ENCODE results near the gene CDIP1. TPM values are rescaled to one million over a fixed set of nuclear protein-coding genes. Genes with fewer than 3 reads are reported as not detected.

CDIP1 gene
- total and polyA plus RNA-seq, 10 of the 15 experiments (the other 5 are each of a cell fraction or from before 2014, with no cell fraction given): 6.1 to 32.4 (median 13.6) TPM

DNA sequence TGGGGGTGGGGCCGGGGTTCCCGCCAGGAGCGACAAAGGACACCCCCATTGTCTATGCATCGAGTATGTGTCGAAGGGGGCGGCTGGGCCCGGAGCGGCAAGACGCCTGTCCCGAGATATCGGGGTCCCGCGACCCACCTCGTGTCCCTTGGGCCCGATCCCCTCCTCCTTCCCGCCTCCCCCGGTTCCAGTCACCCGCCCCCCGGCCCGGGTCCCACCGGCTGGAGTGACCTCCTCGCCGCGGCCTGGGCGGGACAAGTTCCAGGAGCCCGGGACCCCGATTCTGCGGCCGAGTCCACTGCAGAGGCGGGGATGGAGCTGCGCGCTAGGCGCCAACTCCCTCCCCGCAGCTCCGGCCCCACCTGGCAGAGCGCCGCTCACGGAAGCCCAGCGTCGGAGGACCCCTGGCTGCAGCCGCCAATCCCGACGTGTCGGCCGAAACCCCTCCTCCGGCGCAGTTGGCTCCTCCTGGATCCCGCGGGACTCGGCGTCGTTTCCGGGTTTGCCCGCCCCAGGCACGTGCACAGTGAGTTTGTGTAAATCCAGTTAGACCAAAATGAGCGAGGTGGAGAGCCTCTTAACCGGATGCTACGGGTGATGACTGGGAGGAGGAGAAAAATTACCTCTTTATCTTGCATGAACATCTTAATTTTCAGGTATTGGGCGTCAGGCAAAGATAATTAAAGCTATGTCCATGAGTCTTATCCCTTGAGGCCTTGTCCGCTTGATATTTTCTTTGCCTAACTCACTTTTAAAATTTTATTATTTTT, 64.2 kb downstream of the CDIP1 start, which contains the start of gene NMRAL1 (continued):
- TF ChIP-seq, protein P1, sequence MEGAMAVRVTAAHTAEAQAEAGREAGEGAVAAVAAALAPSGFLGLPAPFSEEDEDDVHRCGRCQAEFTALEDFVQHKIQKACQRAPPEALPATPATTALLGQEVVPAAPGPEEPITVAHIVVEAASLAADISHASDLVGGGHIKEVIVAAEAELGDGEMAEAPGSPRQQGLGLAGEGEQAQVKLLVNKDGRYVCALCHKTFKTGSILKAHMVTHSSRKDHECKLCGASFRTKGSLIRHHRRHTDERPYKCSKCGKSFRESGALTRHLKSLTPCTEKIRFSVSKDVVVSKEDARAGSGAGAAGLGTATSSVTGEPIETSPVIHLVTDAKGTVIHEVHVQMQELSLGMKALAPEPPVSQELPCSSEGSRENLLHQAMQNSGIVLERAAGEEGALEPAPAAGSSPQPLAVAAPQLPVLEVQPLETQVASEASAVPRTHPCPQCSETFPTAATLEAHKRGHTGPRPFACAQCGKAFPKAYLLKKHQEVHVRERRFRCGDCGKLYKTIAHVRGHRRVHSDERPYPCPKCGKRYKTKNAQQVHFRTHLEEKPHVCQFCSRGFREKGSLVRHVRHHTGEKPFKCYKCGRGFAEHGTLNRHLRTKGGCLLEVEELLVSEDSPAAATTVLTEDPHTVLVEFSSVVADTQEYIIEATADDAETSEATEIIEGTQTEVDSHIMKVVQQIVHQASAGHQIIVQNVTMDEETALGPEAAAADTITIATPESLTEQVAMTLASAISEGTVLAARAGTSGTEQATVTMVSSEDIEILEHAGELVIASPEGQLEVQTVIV (IDR thresholded peaks at IDR 0.05; ENCODE audit: borderline replicate concordance, partially characterized antibody): peak; percentile 83
- TF ChIP-seq CBX3 (IDR thresholded peaks at IDR 0.05; ENCODE audit: borderline replicate concordance, low read depth) (no peak), KAT2A (conservative IDR thresholded peaks at IDR 0.05; ENCODE audit: control insufficient read depth, low read depth, low read length) (no peak), POU2F2 (IDR thresholded peaks at IDR 0.05; ENCODE audit: borderline replicate concordance, low read depth, low read length) (0 out of 3 replicates have a peak, but pooled peaks have one; percentile 35), TCF3 (IDR thresholded peaks at IDR 0.05; ENCODE audit: borderline replicate concordance, insufficient read depth, low read depth, low read length) (peak; percentile 71; the same call in 1 of the 2 replicates), SMAD5 (IDR thresholded peaks at IDR 0.05; ENCODE audit: low read depth) (no peak; the same call in none of the 2 replicates), NR2F1 (conservative IDR thresholded peaks at IDR 0.05) (no peak), CHD2 (IDR thresholded peaks at IDR 0.05; ENCODE audit: borderline replicate concordance, low read depth, low read length) (peak; percentile 98), MXI1 (IDR thresholded peaks at IDR 0.05; ENCODE audit: low read depth, low read length) (peak; percentile 93), HDGF (IDR thresholded peaks at IDR 0.05) (0 out of 2 replicates have a peak, but pooled peaks have one; percentile 49), SMAD1 (IDR thresholded peaks at IDR 0.05; ENCODE audit: low read depth, partially characterized antibody) (no peak), YY1 (IDR thresholded peaks at IDR 0.05; ENCODE audit: low read depth, low read length) (peak; percentile 83), POLR2AphosphoS5 (IDR thresholded peaks at IDR 0.05; ENCODE audit: low read length) (peak; percentile 85), STAT1 (conservative IDR thresholded peaks at IDR 0.05) (no peak), TBL1XR1 (IDR thresholded peaks at IDR 0.05; ENCODE audit: low read depth, low read length) (no peak), JUND (IDR thresholded peaks at IDR 0.05; ENCODE audit: low read depth, low read length) (no peak), SP1 (IDR thresholded peaks at IDR 0.05; ENCODE audit: low read depth, low read length) (peak; percentile 23), POLR2A (IDR thresholded peaks at IDR 0.05; ENCODE audit: low read depth, low read length) (peak; percentile 92), TCF12 (IDR thresholded peaks at IDR 0.05; ENCODE audit: low read depth, low read length) (peak; percentile 53; the same call in 1 of the 2 replicates), WRNIP1 (IDR thresholded peaks at IDR 0.05; ENCODE audit: borderline replicate concordance, low read depth, low read length) (no peak)
- TF ChIP-seq, protein P2, sequence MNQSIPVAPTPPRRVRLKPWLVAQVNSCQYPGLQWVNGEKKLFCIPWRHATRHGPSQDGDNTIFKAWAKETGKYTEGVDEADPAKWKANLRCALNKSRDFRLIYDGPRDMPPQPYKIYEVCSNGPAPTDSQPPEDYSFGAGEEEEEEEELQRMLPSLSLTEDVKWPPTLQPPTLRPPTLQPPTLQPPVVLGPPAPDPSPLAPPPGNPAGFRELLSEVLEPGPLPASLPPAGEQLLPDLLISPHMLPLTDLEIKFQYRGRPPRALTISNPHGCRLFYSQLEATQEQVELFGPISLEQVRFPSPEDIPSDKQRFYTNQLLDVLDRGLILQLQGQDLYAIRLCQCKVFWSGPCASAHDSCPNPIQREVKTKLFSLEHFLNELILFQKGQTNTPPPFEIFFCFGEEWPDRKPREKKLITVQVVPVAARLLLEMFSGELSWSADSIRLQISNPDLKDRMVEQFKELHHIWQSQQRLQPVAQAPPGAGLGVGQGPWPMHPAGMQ (IDR thresholded peaks at IDR 0.05; ENCODE audit: borderline replicate concordance): no peak
- TF ChIP-seq, protein P3, sequence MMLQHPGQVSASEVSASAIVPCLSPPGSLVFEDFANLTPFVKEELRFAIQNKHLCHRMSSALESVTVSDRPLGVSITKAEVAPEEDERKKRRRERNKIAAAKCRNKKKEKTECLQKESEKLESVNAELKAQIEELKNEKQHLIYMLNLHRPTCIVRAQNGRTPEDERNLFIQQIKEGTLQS (IDR thresholded peaks at IDR 0.05; ENCODE audit: borderline replicate concordance, extremely low read depth, low read depth, low read length): no peak
- TF ChIP-seq, protein P4, sequence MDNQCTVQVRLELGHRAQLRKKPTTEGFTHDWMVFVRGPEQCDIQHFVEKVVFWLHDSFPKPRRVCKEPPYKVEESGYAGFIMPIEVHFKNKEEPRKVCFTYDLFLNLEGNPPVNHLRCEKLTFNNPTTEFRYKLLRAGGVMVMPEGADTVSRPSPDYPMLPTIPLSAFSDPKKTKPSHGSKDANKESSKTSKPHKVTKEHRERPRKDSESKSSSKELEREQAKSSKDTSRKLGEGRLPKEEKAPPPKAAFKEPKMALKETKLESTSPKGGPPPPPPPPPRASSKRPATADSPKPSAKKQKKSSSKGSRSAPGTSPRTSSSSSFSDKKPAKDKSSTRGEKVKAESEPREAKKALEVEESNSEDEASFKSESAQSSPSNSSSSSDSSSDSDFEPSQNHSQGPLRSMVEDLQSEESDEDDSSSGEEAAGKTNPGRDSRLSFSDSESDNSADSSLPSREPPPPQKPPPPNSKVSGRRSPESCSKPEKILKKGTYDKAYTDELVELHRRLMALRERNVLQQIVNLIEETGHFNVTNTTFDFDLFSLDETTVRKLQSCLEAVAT (IDR thresholded peaks at IDR 0.05): peak; percentile 71
- TF ChIP-seq, protein P5, sequence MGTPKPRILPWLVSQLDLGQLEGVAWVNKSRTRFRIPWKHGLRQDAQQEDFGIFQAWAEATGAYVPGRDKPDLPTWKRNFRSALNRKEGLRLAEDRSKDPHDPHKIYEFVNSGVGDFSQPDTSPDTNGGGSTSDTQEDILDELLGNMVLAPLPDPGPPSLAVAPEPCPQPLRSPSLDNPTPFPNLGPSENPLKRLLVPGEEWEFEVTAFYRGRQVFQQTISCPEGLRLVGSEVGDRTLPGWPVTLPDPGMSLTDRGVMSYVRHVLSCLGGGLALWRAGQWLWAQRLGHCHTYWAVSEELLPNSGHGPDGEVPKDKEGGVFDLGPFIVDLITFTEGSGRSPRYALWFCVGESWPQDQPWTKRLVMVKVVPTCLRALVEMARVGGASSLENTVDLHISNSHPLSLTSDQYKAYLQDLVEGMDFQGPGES (IDR thresholded peaks at IDR 0.05): no peak

Data from GM12878 (cell line).